ENCODE data around the gene KLHL29.
"Not testable (repeated sequence)": the region's sequence is repeated elsewhere in the genome, so short reads cannot be mapped to it uniquely, and the experiment has no call there.

The KLHL29 gene

DNA sequence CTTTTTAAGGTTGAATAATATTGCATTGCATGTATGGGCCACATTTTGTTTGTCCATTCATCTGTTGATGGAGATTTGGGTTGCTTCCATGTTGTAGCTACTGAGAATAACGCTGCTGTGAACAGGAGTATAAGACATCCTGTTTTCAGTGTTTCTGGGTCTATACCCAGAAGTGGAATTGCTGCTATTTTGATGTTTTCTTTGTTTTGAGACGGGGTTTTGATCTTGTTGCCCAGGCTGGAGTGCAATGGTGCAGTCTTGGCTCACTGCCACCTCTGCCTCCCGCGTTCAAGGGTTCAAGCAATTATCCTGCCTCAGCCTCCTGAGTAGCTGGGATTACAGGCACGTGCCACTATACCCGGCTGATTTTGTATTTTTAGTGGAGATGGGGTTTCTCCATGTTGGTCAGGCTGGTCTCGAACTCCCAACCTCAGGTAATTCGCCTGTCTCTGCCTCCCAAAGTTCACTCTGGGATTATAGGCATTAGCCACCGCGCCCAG lies 6.3 kb downstream of the KLHL29 start:
- not testable (repeated sequence) for H3K36me3 Mint-ChIP-seq (ENCODE audit: insufficient read depth); H3K4me1 Mint-ChIP-seq (ENCODE audit: low read depth in 2 of 2); H3K4me3 Mint-ChIP-seq; H3K27ac Mint-ChIP-seq; DNase-seq; ATAC-seq (replicated peaks); H3K9me3 Mint-ChIP-seq
- H3K27me3 Mint-ChIP-seq, result peaks cover 75 to 96% of the 10 kb centered on the region in 2 donors

- no peak overlapping the region for H3K4me3 Mint-ChIP-seq
- H3K4me1 Mint-ChIP-seq (ENCODE audit: low read depth in 2 of 2), result no peaks in the 10 kb centered on the region
Observed at GRCh38 chr2:23393722-23394121, 8.7 kb downstream of the KLHL29 start.

DNA sequence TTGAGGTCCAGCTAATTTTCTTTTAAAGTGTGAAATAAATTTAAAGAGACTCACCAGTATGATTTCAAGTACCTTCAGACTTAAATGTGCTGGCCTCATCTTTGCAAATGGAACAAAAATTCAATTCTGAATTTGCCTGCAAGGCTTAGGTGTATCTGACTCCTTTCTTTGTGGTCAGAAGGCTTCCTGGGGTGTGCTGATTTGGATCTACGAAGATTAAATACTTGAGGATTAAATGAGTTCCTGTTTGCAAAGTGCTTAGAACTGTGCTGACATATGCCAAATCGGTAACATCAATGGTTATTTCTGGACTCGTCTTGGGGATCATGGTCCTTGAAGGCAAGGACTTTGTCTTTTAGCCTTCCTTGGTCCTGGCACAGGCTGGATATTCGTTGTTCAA lies 9.7 kb downstream of the KLHL29 start:
- H3K36me3 Mint-ChIP-seq (ENCODE audit: insufficient read depth), result no peaks in the 10 kb centered on the region
- ATAC-seq (replicated peaks) (no peak), DNase-seq (no peak)
- H3K4me1 Mint-ChIP-seq (ENCODE audit: low read depth in 2 of 2), result no peaks in the 10 kb centered on the region
- H3K4me3 Mint-ChIP-seq, result no peak overlapping the region
- no peak overlapping the region for H3K27ac Mint-ChIP-seq
- H3K9me3 Mint-ChIP-seq, result no peaks in the 10 kb centered on the region
- H3K27me3 Mint-ChIP-seq, result peaks cover 45 to 70% of the 10 kb centered on the region in 2 donors

More at GRCh38 chr2:23393722-23394121, 8.7 kb downstream of the KLHL29 start:
- Mint-ChIP-seq H3K27ac (no peak overlapping the region), H3K9me3 (no peaks in the 10 kb centered on the region), H3K36me3 (ENCODE audit: insufficient read depth) (no peaks in the 10 kb centered on the region), H3K27me3 (peaks cover 55 to 76% of the 10 kb centered on the region in 2 donors)
- DNase-seq (no peak), ATAC-seq (replicated peaks) (no peak)

- H3K27ac Mint-ChIP-seq, result no peak overlapping the region
- H3K4me3 Mint-ChIP-seq, result no peak overlapping the region
- no peak for DNase-seq
- peaks cover 42 to 59% of the 10 kb centered on the region in 2 donors for H3K27me3 Mint-ChIP-seq
- H3K4me1 Mint-ChIP-seq (ENCODE audit: low read depth in 2 of 2), result no peaks in the 10 kb centered on the region
- no peaks in the 10 kb centered on the region for H3K9me3 Mint-ChIP-seq
- no peak for ATAC-seq (replicated peaks)
- H3K36me3 Mint-ChIP-seq (ENCODE audit: insufficient read depth), result no peaks in the 10 kb centered on the region
Observed at GRCh38 chr2:23397478-23397877, 12.5 kb downstream of the KLHL29 start.

- Mint-ChIP-seq H3K27ac (no peak overlapping the region), H3K36me3 (ENCODE audit: insufficient read depth) (no peaks in the 10 kb centered on the region), H3K9me3 (no peaks in the 10 kb centered on the region), H3K27me3 (peaks cover 21 to 38% of the 10 kb centered on the region in 2 donors), H3K4me3 (no peak overlapping the region), H3K4me1 (ENCODE audit: low read depth in 2 of 2) (no peaks in the 10 kb centered on the region)
- DNase-seq (no peak), ATAC-seq (replicated peaks) (no peak)
Observed at GRCh38 chr2:23399674-23400261, 14.8 kb downstream of the KLHL29 start.

- Mint-ChIP-seq H3K9me3 (no peaks in the 10 kb centered on the region), H3K36me3 (ENCODE audit: insufficient read depth) (no peaks in the 10 kb centered on the region), H3K27ac (no peak overlapping the region), H3K27me3 (peaks cover 16 to 29% of the 10 kb centered on the region in 2 donors), H3K4me1 (ENCODE audit: low read depth in 2 of 2) (no peaks in the 10 kb centered on the region), H3K4me3 (no peak overlapping the region)
- no peak for DNase-seq
- no peak for ATAC-seq (replicated peaks)
Observed at GRCh38 chr2:23400703-23401102, 15.7 kb downstream of the KLHL29 start.

GRCh38 chr2:23401427-23402204 lies 16.6 kb downstream of the KLHL29 start:
- DNase-seq, result no peak
- Mint-ChIP-seq H3K36me3 (ENCODE audit: insufficient read depth) (no peaks in the 10 kb centered on the region), H3K4me1 (ENCODE audit: low read depth in 2 of 2) (no peaks in the 10 kb centered on the region), H3K27me3 (peaks cover 17 to 20% of the 10 kb centered on the region in 2 donors), H3K4me3 (no peak overlapping the region), H3K9me3 (no peaks in the 10 kb centered on the region), H3K27ac (no peak overlapping the region)
- no peak for ATAC-seq (replicated peaks)

- H3K36me3 Mint-ChIP-seq (ENCODE audit: insufficient read depth), result no peaks in the 10 kb centered on the region
- no peaks in the 10 kb centered on the region for H3K4me1 Mint-ChIP-seq (ENCODE audit: low read depth in 2 of 2)
- peaks cover 17 to 19% of the 10 kb centered on the region in 2 donors for H3K27me3 Mint-ChIP-seq
- ATAC-seq (replicated peaks), result no peak
- H3K27ac Mint-ChIP-seq, result no peak overlapping the region
- no peak overlapping the region for H3K4me3 Mint-ChIP-seq
- DNase-seq, result no peak
- no peaks in the 10 kb centered on the region for H3K9me3 Mint-ChIP-seq
Observed at GRCh38 chr2:23402205-23402740, 17.3 kb downstream of the KLHL29 start.

DNA sequence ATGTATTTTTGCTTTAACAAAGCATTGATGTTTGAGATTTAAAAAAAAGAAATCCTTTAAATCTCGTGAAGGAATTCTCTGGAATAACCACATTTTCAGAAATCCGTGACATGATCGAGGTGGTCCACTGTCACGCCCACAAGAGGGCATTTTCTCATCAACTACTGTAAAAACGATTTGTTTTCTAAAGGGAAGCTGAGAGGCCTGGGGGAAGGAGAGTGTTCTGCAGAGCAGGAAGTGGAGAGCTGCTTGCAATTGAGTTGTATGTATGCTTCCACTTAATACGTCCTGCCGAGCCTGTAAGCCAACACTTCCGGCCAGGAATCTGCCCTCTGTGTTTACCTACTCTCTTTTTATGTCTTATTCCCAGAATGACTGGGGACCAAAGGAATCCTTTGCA lies 19.4 kb downstream of the KLHL29 start:
- peaks cover 26 to 27% of the 10 kb centered on the region in 2 donors for H3K27me3 Mint-ChIP-seq
- DNase-seq (no peak), ATAC-seq (replicated peaks) (no peak)
- H3K27ac Mint-ChIP-seq, result no peak overlapping the region
- no peaks in the 10 kb centered on the region for H3K9me3 Mint-ChIP-seq
- H3K4me3 Mint-ChIP-seq, result no peak overlapping the region
- no peaks in the 10 kb centered on the region for H3K4me1 Mint-ChIP-seq (ENCODE audit: low read depth in 2 of 2)
- H3K36me3 Mint-ChIP-seq (ENCODE audit: insufficient read depth), result no peaks in the 10 kb centered on the region

DNA sequence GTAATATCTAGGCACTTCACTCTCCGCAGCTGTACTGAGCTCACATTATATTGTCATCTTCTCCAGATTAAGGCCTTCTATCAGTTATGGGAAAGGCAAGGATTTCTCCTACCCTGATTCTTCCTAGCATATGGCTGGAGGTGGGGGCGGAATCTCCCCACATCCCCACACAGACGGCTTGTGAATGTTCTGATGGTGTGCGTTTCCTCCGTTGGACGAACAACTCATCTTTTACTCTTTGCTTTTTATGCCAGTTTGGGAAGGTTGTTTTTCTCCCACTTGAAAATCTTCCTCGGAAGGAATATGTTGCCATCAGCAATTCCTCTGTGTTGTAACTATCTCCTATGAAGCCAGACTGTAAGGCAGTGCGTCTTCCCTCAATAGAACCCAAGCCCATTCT lies 24.3 kb downstream of the KLHL29 start:
- ATAC-seq (replicated peaks) (no peak), DNase-seq (no peak)
- no peaks in the 10 kb centered on the region for H3K4me1 Mint-ChIP-seq (ENCODE audit: low read depth in 2 of 2)
- H3K9me3 Mint-ChIP-seq, result no peaks in the 10 kb centered on the region
- no peak overlapping the region for H3K27ac Mint-ChIP-seq
- H3K36me3 Mint-ChIP-seq (ENCODE audit: insufficient read depth), result no peaks in the 10 kb centered on the region
- H3K4me3 Mint-ChIP-seq, result no peak overlapping the region
- peaks cover 36 to 38% of the 10 kb centered on the region in 2 donors for H3K27me3 Mint-ChIP-seq

DNA sequence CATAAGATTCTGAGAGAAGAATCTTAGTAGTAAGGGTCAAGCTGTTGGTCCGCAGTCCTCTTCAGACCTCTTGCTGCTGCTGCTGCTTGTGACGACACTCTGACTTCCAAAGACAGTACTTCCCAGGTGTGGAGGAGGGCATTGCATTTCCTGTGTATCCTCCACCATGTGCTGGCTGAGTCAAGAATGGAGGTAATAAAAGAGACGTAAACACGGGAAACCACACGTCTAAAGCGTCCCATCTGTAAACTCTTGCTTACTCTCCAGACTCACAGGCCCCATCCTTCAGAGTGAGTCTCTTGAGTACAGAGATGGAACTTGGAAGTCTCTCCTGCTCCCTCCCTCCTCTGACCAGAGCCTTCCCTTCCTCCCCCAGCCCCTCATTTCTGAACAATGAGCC lies 25.6 kb downstream of the KLHL29 start:
- H3K36me3 Mint-ChIP-seq (ENCODE audit: insufficient read depth), result no peaks in the 10 kb centered on the region
- peaks cover 35 to 36% of the 10 kb centered on the region in 2 donors for H3K27me3 Mint-ChIP-seq
- no peak for DNase-seq
- H3K4me3 Mint-ChIP-seq, result no peak overlapping the region
- H3K27ac Mint-ChIP-seq, result no peak overlapping the region
- H3K9me3 Mint-ChIP-seq, result no peaks in the 10 kb centered on the region
- H3K4me1 Mint-ChIP-seq (ENCODE audit: low read depth in 2 of 2), result no peaks in the 10 kb centered on the region
- ATAC-seq (replicated peaks), result no peak

- H3K9me3 Mint-ChIP-seq, result no peaks in the 10 kb centered on the region
- no peaks in the 10 kb centered on the region for H3K4me1 Mint-ChIP-seq (ENCODE audit: low read depth in 2 of 2)
- no peak overlapping the region for H3K27ac Mint-ChIP-seq
- peaks cover 33 to 42% of the 10 kb centered on the region in 2 donors for H3K27me3 Mint-ChIP-seq
- ATAC-seq (replicated peaks) (no peak), DNase-seq (no peak)
- no peaks in the 10 kb centered on the region for H3K36me3 Mint-ChIP-seq (ENCODE audit: insufficient read depth)
- H3K4me3 Mint-ChIP-seq, result no peak overlapping the region
Observed at GRCh38 chr2:23411752-23412431, 26.9 kb downstream of the KLHL29 start.

GRCh38 chr2:23412556-23413155 lies 27.7 kb downstream of the KLHL29 start:
- H3K27ac Mint-ChIP-seq, result no peak overlapping the region
- no peaks in the 10 kb centered on the region for H3K9me3 Mint-ChIP-seq
- peaks cover 33 to 46% of the 10 kb centered on the region in 2 donors for H3K27me3 Mint-ChIP-seq
- no peak for ATAC-seq (replicated peaks)
- no peaks in the 10 kb centered on the region for H3K36me3 Mint-ChIP-seq (ENCODE audit: insufficient read depth)
- DNase-seq, result no peak
- H3K4me1 Mint-ChIP-seq (ENCODE audit: low read depth in 2 of 2), result no peaks in the 10 kb centered on the region
- no peak overlapping the region for H3K4me3 Mint-ChIP-seq
